ENCODE results near the gene MED13L. TPM values are rescaled to one million over a fixed set of nuclear protein-coding genes. Genes with fewer than 3 reads are reported as not detected.

MED13L gene
- total RNA-seq, 4 donors from 2014 or later: 173 to 222 (median 192) TPM

DNA sequence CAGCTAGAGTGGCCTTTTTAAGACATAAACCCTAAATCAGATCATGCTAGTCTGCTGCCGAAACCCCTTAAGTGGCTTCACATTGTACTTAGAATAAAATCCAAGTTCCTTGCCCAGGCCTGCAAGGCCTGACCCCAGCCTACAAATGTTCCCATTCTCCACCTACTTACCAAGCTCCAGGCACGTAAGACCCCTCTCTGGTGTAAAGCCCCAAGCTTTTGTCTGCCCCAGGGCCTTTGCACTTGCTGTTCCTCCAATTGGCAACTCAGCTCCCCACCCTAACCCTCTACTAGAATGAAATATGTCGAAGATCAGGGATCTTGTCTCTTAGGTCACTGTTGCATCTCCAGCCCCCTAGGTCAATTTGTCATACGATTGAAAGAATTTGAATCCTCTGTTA lies 27.1 kb upstream of the MED13L start:
- H3K4me1 ChIP-seq: peaks cover 6 to 37% (median 10%) of the 10 kb centered on the region in 3 donors
- ATAC-seq: no peak
- no peak for TF ChIP-seq EP300 (IDR thresholded peaks at IDR 0.05)
- no peak overlapping the region for H3K27ac ChIP-seq
- H3K9me3 ChIP-seq: peaks cover 0 to 4% (median 0%) of the 10 kb centered on the region in 3 donors
- no peaks in the 10 kb centered on the region for H3K27me3 ChIP-seq
- 98 to 100% methylated on average over 3 to 4 of the region's 4 CpGs for WGBS, 2 donors (ENCODE audit: low coverage in 1 of 2)
- no peaks in the 10 kb centered on the region for H3K36me3 ChIP-seq
- H3K4me3 ChIP-seq: no peak overlapping the region

- no peaks in the 10 kb centered on the region for H3K9me3 ChIP-seq
- TF ChIP-seq POLR2AphosphoS5 (IDR thresholded peaks at IDR 0.05): no peak
- no peak for TF ChIP-seq POLR2A (IDR thresholded peaks at IDR 0.05)
- TF ChIP-seq, protein P1, sequence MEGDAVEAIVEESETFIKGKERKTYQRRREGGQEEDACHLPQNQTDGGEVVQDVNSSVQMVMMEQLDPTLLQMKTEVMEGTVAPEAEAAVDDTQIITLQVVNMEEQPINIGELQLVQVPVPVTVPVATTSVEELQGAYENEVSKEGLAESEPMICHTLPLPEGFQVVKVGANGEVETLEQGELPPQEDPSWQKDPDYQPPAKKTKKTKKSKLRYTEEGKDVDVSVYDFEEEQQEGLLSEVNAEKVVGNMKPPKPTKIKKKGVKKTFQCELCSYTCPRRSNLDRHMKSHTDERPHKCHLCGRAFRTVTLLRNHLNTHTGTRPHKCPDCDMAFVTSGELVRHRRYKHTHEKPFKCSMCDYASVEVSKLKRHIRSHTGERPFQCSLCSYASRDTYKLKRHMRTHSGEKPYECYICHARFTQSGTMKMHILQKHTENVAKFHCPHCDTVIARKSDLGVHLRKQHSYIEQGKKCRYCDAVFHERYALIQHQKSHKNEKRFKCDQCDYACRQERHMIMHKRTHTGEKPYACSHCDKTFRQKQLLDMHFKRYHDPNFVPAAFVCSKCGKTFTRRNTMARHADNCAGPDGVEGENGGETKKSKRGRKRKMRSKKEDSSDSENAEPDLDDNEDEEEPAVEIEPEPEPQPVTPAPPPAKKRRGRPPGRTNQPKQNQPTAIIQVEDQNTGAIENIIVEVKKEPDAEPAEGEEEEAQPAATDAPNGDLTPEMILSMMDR (IDR thresholded peaks at IDR 0.05): no peak
- TF ChIP-seq EP300 (IDR thresholded peaks at IDR 0.05): no peak
- no peaks in the 10 kb centered on the region for H3K36me3 ChIP-seq
- peak overlapping the region in 2 of 4 donors; percentile 17 to 19 for H3K27ac ChIP-seq
- 18 to 33% methylated on average over 1 to 2 of the region's 2 CpGs for WGBS, 2 donors (ENCODE audit: low coverage in 1 of 2)
- no peak overlapping the region for H3K4me3 ChIP-seq
- H3K27me3 ChIP-seq: no peaks in the 10 kb centered on the region
- peak; percentile 88 for ATAC-seq
- peaks cover 13 to 44% (median 15%) of the 10 kb centered on the region in 3 donors for H3K4me1 ChIP-seq
These were observed 26.4 kb upstream of the MED13L start for GRCh38 chr12:116303929-116304328.

- WGBS, 2 donors (ENCODE audit: low coverage in 1 of 2): 82 to 87% methylated on average over 3 to 4 of the region's 4 CpGs
- Histone ChIP-seq H3K36me3 (no peaks in the 10 kb centered on the region), H3K4me1 (peaks cover 14 to 46% (median 15%) of the 10 kb centered on the region in 3 donors), H3K27ac (no peak overlapping the region), H3K4me3 (no peak overlapping the region), H3K27me3 (no peaks in the 10 kb centered on the region), H3K9me3 (no peaks in the 10 kb centered on the region)
- ATAC-seq: no peak
- TF ChIP-seq POLR2A (IDR thresholded peaks at IDR 0.05): no peak
- no peak for TF ChIP-seq POLR2AphosphoS5 (IDR thresholded peaks at IDR 0.05)
- TF ChIP-seq, protein P1 (IDR thresholded peaks at IDR 0.05): no peak
These were observed 25.6 kb upstream of the MED13L start for GRCh38 chr12:116303066-116303465.

- H3K36me3 ChIP-seq: no peaks in the 10 kb centered on the region
- ATAC-seq: peak; percentile 45
- no peaks in the 10 kb centered on the region for H3K9me3 ChIP-seq
- H3K27me3 ChIP-seq: no peaks in the 10 kb centered on the region
- peak overlapping the region in 2 of 4 donors; percentile 5 for H3K27ac ChIP-seq
- peaks cover 14 to 46% (median 15%) of the 10 kb centered on the region in 3 donors for H3K4me1 ChIP-seq
- TF ChIP-seq POLR2AphosphoS5 (IDR thresholded peaks at IDR 0.05) (no peak), POLR2A (IDR thresholded peaks at IDR 0.05) (no peak), EP300 (IDR thresholded peaks at IDR 0.05) (no peak)
- TF ChIP-seq, protein P1 (IDR thresholded peaks at IDR 0.05): no peak
- WGBS, 2 donors (ENCODE audit: low coverage in 1 of 2): 45 to 72% methylated on average over 7 to 19 of the region's 23 CpGs
- no peak overlapping the region for H3K4me3 ChIP-seq
These were observed 24.9 kb upstream of the MED13L start for GRCh38 chr12:116302166-116303058.

DNA sequence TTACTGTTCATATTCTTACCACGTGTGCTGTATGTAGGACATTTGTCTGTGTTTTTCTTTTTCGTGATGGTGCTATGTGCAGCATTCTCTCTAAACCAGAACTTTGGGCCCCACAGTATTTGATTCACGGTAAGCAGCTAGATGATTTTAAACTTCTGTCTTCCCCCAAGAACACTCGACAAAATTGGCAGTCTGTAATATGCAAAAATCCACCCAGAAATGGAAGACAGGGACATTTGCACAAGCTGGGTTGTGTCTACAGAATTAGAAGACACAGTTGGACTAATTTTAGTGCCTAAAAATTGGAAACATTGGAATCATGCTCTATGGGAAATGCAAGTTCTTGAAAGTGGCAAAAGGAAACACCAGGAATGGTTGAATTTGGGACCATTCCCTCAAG lies 24.1 kb upstream of the MED13L start:
- Histone ChIP-seq H3K4me1 (peaks cover 14 to 46% (median 15%) of the 10 kb centered on the region in 3 donors), H3K27me3 (no peaks in the 10 kb centered on the region), H3K36me3 (no peaks in the 10 kb centered on the region), H3K9me3 (no peaks in the 10 kb centered on the region), H3K4me3 (no peak overlapping the region), H3K27ac (no peak overlapping the region)
- TF ChIP-seq POLR2AphosphoS5 (IDR thresholded peaks at IDR 0.05) (no peak), POLR2A (IDR thresholded peaks at IDR 0.05) (no peak), EP300 (IDR thresholded peaks at IDR 0.05) (no peak)
- TF ChIP-seq, protein P1 (IDR thresholded peaks at IDR 0.05): no peak
- no peak for ATAC-seq
- WGBS, 2 donors (ENCODE audit: low coverage in 1 of 2): 68 to 80% methylated on average over 1 to 4 of the region's 4 CpGs
